ENCODE results near the gene CD8B2. TPM values are rescaled to one million over a fixed set of nuclear protein-coding genes. Genes with fewer than 3 reads are reported as not detected.

CD8B2 gene
- total and polyA plus RNA-seq, 9 of the 15 experiments (the other 6 are each of a cell fraction or from before 2014, with no cell fraction given): 0.03 TPM; not detected in 8

GRCh38 chr2:106551417-106552130 is 64.4 kb downstream of the CD8B2 start:
- Histone ChIP-seq H2AFZ (ENCODE audit: low read depth, low read length) (no peak overlapping the region), H3K4me3 (no peak overlapping the region), H3K27ac (ENCODE audit: extremely low read depth, low read depth, low read length) (no peak overlapping the region), H4K20me1 (replicated peaks; ENCODE audit: control insufficient read depth, insufficient read depth, low read length) (no peaks in the 10 kb centered on the region), H3K9me3 (replicated peaks; ENCODE audit: control insufficient read depth, insufficient read depth, low read depth, low read length) (no peaks in the 10 kb centered on the region), H3K27me3 (ENCODE audit: control insufficient read depth in 2 of 2, insufficient read depth in 2 of 2, low read length in 2 of 2) (peaks cover 0 to 10% of the 10 kb centered on the region in 2 experiments; a peak in 2 of 5 replicates), H3K9me1 (ENCODE audit: control insufficient read depth, insufficient read depth, low read length) (no peaks in the 10 kb centered on the region), H3K4me2 (ENCODE audit: insufficient read depth, low read length) (no peak overlapping the region), H3K9ac (ENCODE audit: insufficient read depth in 1 of 2, low read depth in 2 of 2, low read length in 2 of 2) (no peak overlapping the region), H3K36me3 (ENCODE audit: control insufficient read depth, insufficient read depth, low read length) (no peaks in the 10 kb centered on the region), H3K4me1 (replicated peaks in 1 of 2; ENCODE audit: control insufficient read depth in 2 of 2, insufficient read depth in 2 of 2, low read length in 2 of 2) (no peaks in the 10 kb centered on the region), H3K79me2 (ENCODE audit: control insufficient read depth, insufficient read depth, low read length) (no peaks in the 10 kb centered on the region)
- in situ Hi-C loops (cut with MboI) (no loop called here), intact Hi-C loops (cut with micrococcal nuclease) (no loop called here)
- 0% methylated on average over 6 of the region's 7 CpGs for WGBS (ENCODE audit: insufficient coverage, low coverage, missing lambda C conversion rate)
- DNase-seq (ENCODE audit: extremely low read depth in 1 of 4, low spot score in 3 of 4) (no peak), FAIRE-seq (no peak), ATAC-seq (no peak)
- no TSS peak for BruUV-seq (replicated peaks)
- ChIA-PET POLR2A (no interaction called here), CTCF (ENCODE audit: low intra/inter-chr PET ratio) (no interaction called here)
- TF ChIP-seq ZBTB11 (CRISPR knock-in tag; IDR thresholded peaks at IDR 0.05): no peak
- TF ChIP-seq ZNF395 (CRISPR knock-in tag; IDR thresholded peaks at IDR 0.05): no peak
- no peak for TF ChIP-seq ILF3 (IDR thresholded peaks at IDR 0.05; ENCODE audit: borderline replicate concordance)
- no peak for TF ChIP-seq ZNF274 (IDR thresholded peaks at IDR 0.05; ENCODE audit: borderline replicate concordance, low read depth, low read length)
- TF ChIP-seq ZNF184 (CRISPR knock-in tag; IDR thresholded peaks at IDR 0.05): no peak
- TF ChIP-seq ARID2 (IDR thresholded peaks at IDR 0.05): no peak
- no peak for TF ChIP-seq NCOA1 (IDR thresholded peaks at IDR 0.05; ENCODE audit: low read depth)
- TF ChIP-seq, protein P1, sequence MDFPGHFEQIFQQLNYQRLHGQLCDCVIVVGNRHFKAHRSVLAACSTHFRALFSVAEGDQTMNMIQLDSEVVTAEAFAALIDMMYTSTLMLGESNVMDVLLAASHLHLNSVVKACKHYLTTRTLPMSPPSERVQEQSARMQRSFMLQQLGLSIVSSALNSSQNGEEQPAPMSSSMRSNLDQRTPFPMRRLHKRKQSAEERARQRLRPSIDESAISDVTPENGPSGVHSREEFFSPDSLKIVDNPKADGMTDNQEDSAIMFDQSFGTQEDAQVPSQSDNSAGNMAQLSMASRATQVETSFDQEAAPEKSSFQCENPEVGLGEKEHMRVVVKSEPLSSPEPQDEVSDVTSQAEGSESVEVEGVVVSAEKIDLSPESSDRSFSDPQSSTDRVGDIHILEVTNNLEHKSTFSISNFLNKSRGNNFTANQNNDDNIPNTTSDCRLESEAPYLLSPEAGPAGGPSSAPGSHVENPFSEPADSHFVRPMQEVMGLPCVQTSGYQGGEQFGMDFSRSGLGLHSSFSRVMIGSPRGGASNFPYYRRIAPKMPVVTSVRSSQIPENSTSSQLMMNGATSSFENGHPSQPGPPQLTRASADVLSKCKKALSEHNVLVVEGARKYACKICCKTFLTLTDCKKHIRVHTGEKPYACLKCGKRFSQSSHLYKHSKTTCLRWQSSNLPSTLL (IDR thresholded peaks at IDR 0.05): no peak
- no peak for TF ChIP-seq ARID4B (CRISPR knock-in tag; IDR thresholded peaks at IDR 0.05)
- TF ChIP-seq ZNF133 (CRISPR knock-in tag; IDR thresholded peaks at IDR 0.05): no peak

Measured in K562 (cell line).